ENCODE results near the gene ZNF547.

ZNF547 gene

DNA sequence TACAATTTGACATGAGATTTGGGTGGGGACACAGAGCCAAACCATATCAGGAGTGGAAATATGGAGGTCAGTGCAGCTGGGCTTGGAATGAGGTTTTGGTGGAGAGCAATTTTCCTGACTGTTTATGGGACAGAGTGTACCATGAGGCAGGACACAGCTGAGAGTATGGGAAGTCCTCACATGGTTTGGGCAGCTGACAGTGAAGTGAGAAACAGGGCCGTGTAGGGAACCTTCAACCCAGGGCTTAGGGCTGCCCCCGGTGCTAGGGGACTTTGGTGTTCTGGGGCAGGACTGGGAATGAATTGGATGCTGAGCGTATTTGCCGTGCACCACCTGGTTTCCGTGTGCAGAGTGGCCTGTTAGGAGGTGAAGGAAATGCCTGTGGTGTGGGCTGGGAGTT, 32.4 kb downstream of the ZNF547 start:
- no peak overlapping the region for H3K27ac ChIP-seq (ENCODE audit: low read depth, low read length)
- no peak overlapping the region for H2AFZ ChIP-seq (ENCODE audit: low read depth, low read length, severe bottlenecking)
- no peak for TF ChIP-seq EZH2phosphoT487 (conservative IDR thresholded peaks at IDR 0.05; ENCODE audit: low read length)
- TF ChIP-seq, protein P1, sequence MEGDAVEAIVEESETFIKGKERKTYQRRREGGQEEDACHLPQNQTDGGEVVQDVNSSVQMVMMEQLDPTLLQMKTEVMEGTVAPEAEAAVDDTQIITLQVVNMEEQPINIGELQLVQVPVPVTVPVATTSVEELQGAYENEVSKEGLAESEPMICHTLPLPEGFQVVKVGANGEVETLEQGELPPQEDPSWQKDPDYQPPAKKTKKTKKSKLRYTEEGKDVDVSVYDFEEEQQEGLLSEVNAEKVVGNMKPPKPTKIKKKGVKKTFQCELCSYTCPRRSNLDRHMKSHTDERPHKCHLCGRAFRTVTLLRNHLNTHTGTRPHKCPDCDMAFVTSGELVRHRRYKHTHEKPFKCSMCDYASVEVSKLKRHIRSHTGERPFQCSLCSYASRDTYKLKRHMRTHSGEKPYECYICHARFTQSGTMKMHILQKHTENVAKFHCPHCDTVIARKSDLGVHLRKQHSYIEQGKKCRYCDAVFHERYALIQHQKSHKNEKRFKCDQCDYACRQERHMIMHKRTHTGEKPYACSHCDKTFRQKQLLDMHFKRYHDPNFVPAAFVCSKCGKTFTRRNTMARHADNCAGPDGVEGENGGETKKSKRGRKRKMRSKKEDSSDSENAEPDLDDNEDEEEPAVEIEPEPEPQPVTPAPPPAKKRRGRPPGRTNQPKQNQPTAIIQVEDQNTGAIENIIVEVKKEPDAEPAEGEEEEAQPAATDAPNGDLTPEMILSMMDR (IDR thresholded peaks at IDR 0.05; ENCODE audit: insufficient read depth, low read length, poor library complexity, severe bottlenecking) = no peak
- no peaks in the 10 kb centered on the region for H3K9me2 ChIP-seq (replicated peaks; ENCODE audit: insufficient read depth, low read length)
- peaks cover 31% of the 10 kb centered on the region for H3K36me3 ChIP-seq (ENCODE audit: low read length)
- H3K4me3 ChIP-seq (ENCODE audit: insufficient read depth, low read length, poor library complexity, severe bottlenecking) = no peak overlapping the region
- no peaks in the 10 kb centered on the region for H4K20me1 ChIP-seq (ENCODE audit: low read depth, low read length)
- no peak overlapping the region for H3K9ac ChIP-seq (ENCODE audit: low read length)
- no peaks in the 10 kb centered on the region for H3F3A ChIP-seq (ENCODE audit: insufficient read depth)
- H3K9me3 ChIP-seq (ENCODE audit: insufficient read depth, low read length) = 0 out of 2 replicates have a peak, but pooled peaks cover 7% of the 10 kb centered on the region
- no peak overlapping the region for H3K4me2 ChIP-seq (ENCODE audit: low read depth, low read length, poor library complexity, severe bottlenecking)
- peaks cover 35% of the 10 kb centered on the region for H3K79me2 ChIP-seq (ENCODE audit: insufficient read depth, low read length)
- no peaks in the 10 kb centered on the region for H3K27me3 ChIP-seq (ENCODE audit: low read length)

DNA sequence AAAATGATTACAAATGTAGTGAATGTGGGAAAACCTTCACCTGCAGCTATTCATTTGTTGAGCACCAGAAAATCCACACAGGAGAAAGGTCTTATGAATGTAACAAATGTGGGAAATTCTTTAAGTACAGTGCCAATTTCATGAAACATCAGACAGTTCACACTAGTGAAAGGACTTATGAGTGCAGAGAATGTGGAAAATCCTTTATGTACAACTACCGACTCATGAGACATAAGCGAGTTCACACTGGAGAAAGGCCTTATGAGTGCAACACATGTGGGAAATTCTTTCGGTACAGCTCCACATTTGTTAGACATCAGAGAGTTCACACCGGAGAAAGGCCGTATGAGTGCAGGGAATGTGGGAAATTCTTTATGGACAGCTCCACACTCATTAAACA, 35.5 kb downstream of the ZNF547 start:
- TF ChIP-seq EZH2phosphoT487 (conservative IDR thresholded peaks at IDR 0.05; ENCODE audit: low read length) = no peak
- TF ChIP-seq, protein P1 (IDR thresholded peaks at IDR 0.05; ENCODE audit: insufficient read depth, low read length, poor library complexity, severe bottlenecking) = no peak
- Histone ChIP-seq H3K27ac (ENCODE audit: low read depth, low read length) (no peak overlapping the region), H3K9me3 (ENCODE audit: insufficient read depth, low read length) (peaks cover 18% of the 10 kb centered on the region; the same call in 1 of the 2 replicates), H3K4me3 (ENCODE audit: insufficient read depth, low read length, poor library complexity, severe bottlenecking) (no peak overlapping the region), H3F3A (ENCODE audit: insufficient read depth) (no peaks in the 10 kb centered on the region), H2AFZ (ENCODE audit: low read depth, low read length, severe bottlenecking) (no peak overlapping the region), H3K9me2 (replicated peaks; ENCODE audit: insufficient read depth, low read length) (no peaks in the 10 kb centered on the region), H3K79me2 (ENCODE audit: insufficient read depth, low read length) (peaks cover 8% of the 10 kb centered on the region), H3K27me3 (ENCODE audit: low read length) (no peaks in the 10 kb centered on the region), H3K36me3 (ENCODE audit: low read length) (peaks cover 31% of the 10 kb centered on the region), H3K4me2 (ENCODE audit: low read depth, low read length, poor library complexity, severe bottlenecking) (no peak overlapping the region), H4K20me1 (ENCODE audit: low read depth, low read length) (no peaks in the 10 kb centered on the region), H3K9ac (ENCODE audit: low read length) (no peak overlapping the region)

DNA sequence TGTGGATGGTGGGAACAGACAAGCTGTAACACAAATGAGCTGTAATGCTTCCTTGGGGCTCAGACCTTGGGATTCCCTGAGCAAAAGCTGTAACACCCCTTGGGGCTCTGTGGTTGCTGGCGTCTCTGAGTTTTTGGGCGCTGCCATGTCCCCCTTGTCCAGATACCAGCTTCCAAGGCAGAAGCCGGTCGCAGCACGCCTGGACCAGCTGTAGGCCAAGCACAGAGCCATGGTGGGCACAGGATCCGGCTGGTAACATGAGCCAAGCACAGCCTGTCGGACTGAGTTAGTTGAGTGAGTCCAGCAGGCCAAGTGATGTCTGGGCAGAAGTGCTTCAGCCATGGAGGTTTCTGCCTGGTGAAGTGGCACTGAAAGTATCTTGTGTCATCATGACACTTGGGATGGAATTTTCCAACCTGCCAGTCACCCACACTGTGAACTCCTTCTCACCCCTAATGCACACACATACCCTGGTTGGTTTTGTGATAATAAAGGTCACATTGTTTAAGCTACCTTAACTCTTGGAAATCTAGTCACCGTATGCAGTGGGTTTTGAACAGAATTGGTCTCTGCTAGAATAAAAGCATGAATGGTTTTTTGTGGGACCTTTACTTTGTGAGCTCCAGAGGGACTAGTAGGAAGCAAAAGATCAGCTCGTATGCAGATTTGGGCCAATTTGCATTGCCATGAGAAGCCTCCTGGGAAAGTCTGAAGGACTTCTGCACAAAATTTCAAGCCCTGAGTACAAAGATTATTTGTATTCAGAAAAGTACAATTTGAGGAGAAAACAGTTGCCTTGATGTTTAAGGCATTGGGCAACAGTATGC, 40.6 kb downstream of the ZNF547 start:
- no peaks in the 10 kb centered on the region for H4K20me1 ChIP-seq (ENCODE audit: low read depth, low read length)
- no peaks in the 10 kb centered on the region for H3K79me2 ChIP-seq (ENCODE audit: insufficient read depth, low read length)
- no peak overlapping the region for H2AFZ ChIP-seq (ENCODE audit: low read depth, low read length, severe bottlenecking)
- no peak for TF ChIP-seq EZH2phosphoT487 (conservative IDR thresholded peaks at IDR 0.05; ENCODE audit: low read length)
- TF ChIP-seq, protein P1 (IDR thresholded peaks at IDR 0.05; ENCODE audit: insufficient read depth, low read length, poor library complexity, severe bottlenecking) = no peak
- H3K36me3 ChIP-seq (ENCODE audit: low read length) = peaks cover 12% of the 10 kb centered on the region
- no peak overlapping the region for H3K4me3 ChIP-seq (ENCODE audit: insufficient read depth, low read length, poor library complexity, severe bottlenecking)
- H3F3A ChIP-seq (ENCODE audit: insufficient read depth) = no peaks in the 10 kb centered on the region
- no peaks in the 10 kb centered on the region for H3K27me3 ChIP-seq (ENCODE audit: low read length)
- H3K9me2 ChIP-seq (replicated peaks; ENCODE audit: insufficient read depth, low read length) = no peaks in the 10 kb centered on the region
- peaks cover 12% of the 10 kb centered on the region; the same call in 1 of the 2 replicates for H3K9me3 ChIP-seq (ENCODE audit: insufficient read depth, low read length)
- H3K4me2 ChIP-seq (ENCODE audit: low read depth, low read length, poor library complexity, severe bottlenecking) = no peak overlapping the region
- no peak overlapping the region for H3K9ac ChIP-seq (ENCODE audit: low read length)
- H3K27ac ChIP-seq (ENCODE audit: low read depth, low read length) = no peak overlapping the region
